HCT116 (cell line): ENCODE results near the gene SCN1B. TPM values are rescaled to one million over a fixed set of nuclear protein-coding genes. Genes with fewer than 3 reads are reported as not detected.

Source experiments
- ATAC-seq: fragments of 200-7000 bp; cut with Tn5 transposase; 2 replicates; pipeline ENCODE4 v1.9.1; 2020; ENCODE audit warnings: mild to moderate bottlenecking, moderate library complexity
- BruUV-seq: library from RNA; stranded (reverse); fragments of 400-500 nt; replicated peaks from 2 replicates; lab custom pipeline; 2021; lab: Mats Ljungman, UMichigan
- CTCF ChIA-PET: fragments of 300-600 bp; sonication (Branson Sonifier 250); formaldehyde crosslinking; loops from one replicate; lab custom pipeline; 2021; ENCODE audit warnings: antibody characterized with exemption; lab: Charles Lee
- POLR2A ChIA-PET: fragments of 300-600, 350-600 bp; sonication (Branson Sonifier 250); formaldehyde crosslinking; loops from one replicate; lab custom pipeline; 2021; ENCODE audit warnings: antibody characterized with exemption; lab: Charles Lee
- RAD21 ChIA-PET, 2 experiments: fragments of 300-600 bp; sonication (Branson Sonifier 250); formaldehyde crosslinking; loops; one replicate each; lab custom pipeline; 2023; ENCODE audit warnings: low total read pairs in 2 of 2; ENCODE audit not compliant: uncharacterized antibody in 2 of 2, unreplicated experiment in 2 of 2, low non-redundant PET in 1 of 2; lab: Charles Lee
- DNase-seq: peaks from one replicate; pipeline ENCODE4 v3.0.0-alpha.2; 2010; ENCODE audit warnings: low read depth, low spot score
- H2AFZ ChIP-seq: fragments of 200-600 bp; shearing (Covaris generic), sonication (generic); 2 replicates; pipeline ENCODE4 v1.6.1; 2017; ENCODE audit warnings: low read depth, mixed run types, mixed read lengths, antibody characterized with exemption, low read length; ENCODE audit not compliant: poor library complexity, severe bottlenecking
- H3K27ac ChIP-seq: 2 replicates; pipeline ENCODE4 v1.5.1; 2012; ENCODE audit warnings: low read depth, low read length
- H3K27me3 ChIP-seq: fragments of 200-600 bp; sonication (generic); 2 replicates; pipeline ENCODE4 v1.6.1; 2016; ENCODE audit warnings: mixed run types, low read length, mixed read lengths; ENCODE audit not compliant: insufficient read depth
- H3K36me3 ChIP-seq, 2 experiments: fragments of 200-500 bp in 1 of 2; fragments of 200-600 bp in 1 of 2; sonication (Bioruptor generic) in 1 of 2; sonication (generic) in 1 of 2; 2 replicates each; pipeline versions ENCODE4 v1.5.1 to v1.6.1; 2014 to 2016; ENCODE audit warnings: low read length in 2 of 2, inconsistent platforms in 1 of 2, mixed read lengths in 1 of 2, mixed run types in 1 of 2; ENCODE audit not compliant: insufficient read depth in 2 of 2, control insufficient read depth in 1 of 2
- H3K4me1 ChIP-seq, 2 experiments: fragments of 200-600 bp in 1 of 2; sonication (generic) in 1 of 2; 2 replicates each; pipeline versions ENCODE4 v1.5.1 to v1.6.1; 2012 to 2017; ENCODE audit warnings: low read length in 2 of 2, inconsistent platforms in 1 of 2, mild to moderate bottlenecking in 1 of 2, mixed read lengths in 1 of 2, mixed run types in 1 of 2, moderate library complexity in 1 of 2; ENCODE audit not compliant: insufficient read depth in 2 of 2, control insufficient read depth in 1 of 2
- H3K4me2 ChIP-seq: fragments of 200-600 bp; sonication (generic); 2 replicates; pipeline ENCODE4 v1.6.1; 2017; ENCODE audit warnings: mixed run types, low read length, mixed read lengths
- H3K4me3 ChIP-seq, 2 experiments: fragments of 200-600 bp in 1 of 2; sonication (generic) in 1 of 2; replicated peaks in 1 of 2; 2 replicates each; pipeline ENCODE4 v1.5.1; 2011 to 2016; ENCODE audit warnings: low read length in 2 of 2, control low read depth in 1 of 2, low read depth in 1 of 2, mild to moderate bottlenecking in 1 of 2, mixed read lengths in 1 of 2, mixed run types in 1 of 2
- H3K79me2 ChIP-seq: fragments of 200-600 bp; sonication (generic); 2 replicates; pipeline ENCODE4 v1.6.1; 2017; ENCODE audit warnings: mild to moderate bottlenecking, mixed run types, low read length, moderate library complexity, mixed read lengths; ENCODE audit not compliant: insufficient read depth
- H3K9ac ChIP-seq: fragments of 200-600 bp; sonication (generic); 2 replicates; pipeline ENCODE4 v1.6.1; 2016; ENCODE audit warnings: low read length, mixed read lengths
- H3K9me2 ChIP-seq: fragments of 200-600 bp; sonication (generic), shearing (Covaris generic); 2 replicates; pipeline ENCODE4 v1.6.1; 2017; ENCODE audit warnings: mixed run types, mild to moderate bottlenecking, moderate library complexity; ENCODE audit not compliant: insufficient read depth
- H3K9me3 ChIP-seq, 2 experiments: fragments of 200-500 bp in 1 of 2; fragments of 200-600 bp in 1 of 2; sonication (Bioruptor generic) in 1 of 2; sonication (generic) in 1 of 2; 2 replicates each; pipeline ENCODE4 v1.6.1; 2014 to 2017; ENCODE audit warnings: low read length in 2 of 2, mixed read lengths in 2 of 2, inconsistent platforms in 1 of 2, low read depth in 1 of 2, mild to moderate bottlenecking in 1 of 2, mixed run types in 1 of 2, moderate library complexity in 1 of 2; ENCODE audit not compliant: control insufficient read depth in 1 of 2, insufficient read depth in 1 of 2
- H4K20me1 ChIP-seq: fragments of 200-600 bp; sonication (generic), shearing (Covaris generic); 2 replicates; pipeline ENCODE4 v1.6.1; 2017; ENCODE audit warnings: mixed run types, mild to moderate bottlenecking, moderate library complexity; ENCODE audit not compliant: insufficient read depth
- CEBPB ChIP-seq: IDR thresholded peaks from 2 replicates; pipeline ENCODE4 v1.6.1; 2012; ENCODE audit warnings: low read depth
- EGR1 ChIP-seq: IDR thresholded peaks from 2 replicates; pipeline ENCODE4 v1.6.1; 2012; ENCODE audit warnings: low read depth
- ELF1 ChIP-seq: IDR thresholded peaks from 2 replicates; pipeline ENCODE4 v1.6.1; 2012; ENCODE audit warnings: low read depth, borderline replicate concordance
- FOSL1 ChIP-seq: IDR thresholded peaks from 2 replicates; pipeline ENCODE4 v1.6.1; 2012; ENCODE audit warnings: low read depth
- POLR2AphosphoS5 ChIP-seq: IDR thresholded peaks from 2 replicates; pipeline ENCODE4 v1.6.1; 2011; ENCODE audit warnings: mild to moderate bottlenecking, low read depth, low read length, moderate library complexity
- RAD21 ChIP-seq: IDR thresholded peaks from 2 replicates; pipeline ENCODE4 v1.6.1; 2012; ENCODE audit warnings: low read depth, mild to moderate bottlenecking
- SP1 ChIP-seq: IDR thresholded peaks from 2 replicates; pipeline ENCODE4 v1.6.1; 2012; ENCODE audit warnings: low read depth
- TCF7L2 ChIP-seq: IDR thresholded peaks from 2 replicates; pipeline ENCODE4 v1.7.0; 2011; ENCODE audit warnings: borderline replicate concordance, inconsistent platforms; ENCODE audit not compliant: insufficient read depth, insufficient read length; ENCODE audit errors: extremely low read depth
- YY1 ChIP-seq: IDR thresholded peaks from 2 replicates; pipeline ENCODE4 v1.6.1; 2011; ENCODE audit warnings: low read length, low read depth, moderate library complexity, mild to moderate bottlenecking; ENCODE audit not compliant: insufficient replicate concordance; ENCODE audit errors: extremely low read depth
- ZFX ChIP-seq: fragments of 450-650 bp; IDR thresholded peaks from 2 replicates; pipeline ENCODE4 v1.6.1; 2017
- intact Hi-C: fragments of 100-400 bp; cut with micrococcal nuclease; formaldehyde crosslinking; loops from 2 replicates; pipeline ENCODE4 v1.10.0; 2022
- total RNA-seq: library from RNA; stranded (reverse); gene quantifications from one replicate; pipeline ENCODE4 v1.2.1, GENCODE V29; 2021; ENCODE audit not compliant: unreplicated experiment
- TF ChIP-seq, protein P1 (sequence below): IDR thresholded peaks from 2 replicates; pipeline ENCODE4 v1.6.1; 2012
- TF ChIP-seq, protein P2 (sequence below), 3 experiments: fragments of 200-600 bp in 1 of 3; sonication (generic) in 1 of 3; IDR thresholded peaks in 2 of 3; conservative IDR thresholded peaks in 1 of 3; 2 replicates each; pipeline ENCODE4 v1.5.1; 2012 to 2017; ENCODE audit warnings: low read depth in 2 of 3, low read length in 2 of 3, antibody characterized with exemption in 1 of 3, borderline replicate concordance in 1 of 3, control low read depth in 1 of 3, mild to moderate bottlenecking in 1 of 3, mixed read lengths in 1 of 3, mixed run types in 1 of 3, moderate library complexity in 1 of 3; ENCODE audit not compliant: insufficient read depth in 1 of 3
- TF ChIP-seq, protein P3 (sequence below): IDR thresholded peaks from 2 replicates; pipeline ENCODE4 v1.6.1; 2012; ENCODE audit warnings: low read depth

Gene SCN1B
- total RNA-seq, 1 experiment from 2014 or later: 6.6 TPM

DNA sequence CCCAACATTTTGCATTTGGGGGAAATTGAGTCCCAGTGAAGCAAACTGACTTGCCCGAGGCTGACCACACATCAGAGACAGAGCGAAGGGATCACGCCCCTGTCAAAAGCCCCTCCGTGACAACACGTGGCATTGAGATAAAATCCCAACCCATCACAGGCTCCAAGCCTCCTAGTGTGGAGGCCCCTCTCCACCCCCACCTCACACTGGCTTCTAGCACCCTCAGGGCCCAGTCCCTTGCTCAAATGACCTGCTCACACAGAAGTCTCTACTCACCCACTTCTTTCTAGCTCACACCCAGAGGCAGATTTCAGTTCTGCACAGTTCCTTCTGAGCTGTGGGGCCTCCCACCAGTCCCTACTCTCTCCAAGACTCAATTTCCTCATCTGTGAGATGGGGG, 21.5 kb downstream of the SCN1B start:
- H4K20me1 ChIP-seq: no peaks in the 10 kb centered on the region

More for the DNA sequence above, 21.5 kb downstream of the SCN1B start:
- H3K36me3 ChIP-seq: no peaks in the 10 kb centered on the region
- peaks cover 0 to 8% of the 10 kb centered on the region in 2 experiments; a peak in 2 of 4 replicates for H3K4me1 ChIP-seq
- CTCF ChIA-PET: no interaction called here
- no peak overlapping the region for H3K27ac ChIP-seq
- no peak overlapping the region for H3K9ac ChIP-seq
- H3K27me3 ChIP-seq: no peaks in the 10 kb centered on the region
- no peaks in the 10 kb centered on the region for H3K9me3 ChIP-seq
- intact Hi-C loops: no loop called here
- H2AFZ ChIP-seq: no peak overlapping the region
- POLR2A ChIA-PET: no interaction called here
- no peaks in the 10 kb centered on the region for H3K79me2 ChIP-seq
- no peak overlapping the region for H3K4me3 ChIP-seq
- no peak for TF ChIP-seq YY1
- TF ChIP-seq, protein P1, sequence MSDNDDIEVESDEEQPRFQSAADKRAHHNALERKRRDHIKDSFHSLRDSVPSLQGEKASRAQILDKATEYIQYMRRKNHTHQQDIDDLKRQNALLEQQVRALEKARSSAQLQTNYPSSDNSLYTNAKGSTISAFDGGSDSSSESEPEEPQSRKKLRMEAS: no peak
- TF ChIP-seq, protein P2, sequence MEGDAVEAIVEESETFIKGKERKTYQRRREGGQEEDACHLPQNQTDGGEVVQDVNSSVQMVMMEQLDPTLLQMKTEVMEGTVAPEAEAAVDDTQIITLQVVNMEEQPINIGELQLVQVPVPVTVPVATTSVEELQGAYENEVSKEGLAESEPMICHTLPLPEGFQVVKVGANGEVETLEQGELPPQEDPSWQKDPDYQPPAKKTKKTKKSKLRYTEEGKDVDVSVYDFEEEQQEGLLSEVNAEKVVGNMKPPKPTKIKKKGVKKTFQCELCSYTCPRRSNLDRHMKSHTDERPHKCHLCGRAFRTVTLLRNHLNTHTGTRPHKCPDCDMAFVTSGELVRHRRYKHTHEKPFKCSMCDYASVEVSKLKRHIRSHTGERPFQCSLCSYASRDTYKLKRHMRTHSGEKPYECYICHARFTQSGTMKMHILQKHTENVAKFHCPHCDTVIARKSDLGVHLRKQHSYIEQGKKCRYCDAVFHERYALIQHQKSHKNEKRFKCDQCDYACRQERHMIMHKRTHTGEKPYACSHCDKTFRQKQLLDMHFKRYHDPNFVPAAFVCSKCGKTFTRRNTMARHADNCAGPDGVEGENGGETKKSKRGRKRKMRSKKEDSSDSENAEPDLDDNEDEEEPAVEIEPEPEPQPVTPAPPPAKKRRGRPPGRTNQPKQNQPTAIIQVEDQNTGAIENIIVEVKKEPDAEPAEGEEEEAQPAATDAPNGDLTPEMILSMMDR (IDR thresholded peaks at IDR 0.05 in 2 of 3, conservative IDR thresholded peaks at IDR 0.05 in 1 of 3; ENCODE audit: borderline replicate concordance in 1 of 3, insufficient read depth in 1 of 3, low read depth in 2 of 3, low read length in 2 of 3): no peak
- no peak for TF ChIP-seq CEBPB
- TF ChIP-seq POLR2AphosphoS5: no peak
- no peak for TF ChIP-seq TCF7L2
- TF ChIP-seq, protein P3, sequence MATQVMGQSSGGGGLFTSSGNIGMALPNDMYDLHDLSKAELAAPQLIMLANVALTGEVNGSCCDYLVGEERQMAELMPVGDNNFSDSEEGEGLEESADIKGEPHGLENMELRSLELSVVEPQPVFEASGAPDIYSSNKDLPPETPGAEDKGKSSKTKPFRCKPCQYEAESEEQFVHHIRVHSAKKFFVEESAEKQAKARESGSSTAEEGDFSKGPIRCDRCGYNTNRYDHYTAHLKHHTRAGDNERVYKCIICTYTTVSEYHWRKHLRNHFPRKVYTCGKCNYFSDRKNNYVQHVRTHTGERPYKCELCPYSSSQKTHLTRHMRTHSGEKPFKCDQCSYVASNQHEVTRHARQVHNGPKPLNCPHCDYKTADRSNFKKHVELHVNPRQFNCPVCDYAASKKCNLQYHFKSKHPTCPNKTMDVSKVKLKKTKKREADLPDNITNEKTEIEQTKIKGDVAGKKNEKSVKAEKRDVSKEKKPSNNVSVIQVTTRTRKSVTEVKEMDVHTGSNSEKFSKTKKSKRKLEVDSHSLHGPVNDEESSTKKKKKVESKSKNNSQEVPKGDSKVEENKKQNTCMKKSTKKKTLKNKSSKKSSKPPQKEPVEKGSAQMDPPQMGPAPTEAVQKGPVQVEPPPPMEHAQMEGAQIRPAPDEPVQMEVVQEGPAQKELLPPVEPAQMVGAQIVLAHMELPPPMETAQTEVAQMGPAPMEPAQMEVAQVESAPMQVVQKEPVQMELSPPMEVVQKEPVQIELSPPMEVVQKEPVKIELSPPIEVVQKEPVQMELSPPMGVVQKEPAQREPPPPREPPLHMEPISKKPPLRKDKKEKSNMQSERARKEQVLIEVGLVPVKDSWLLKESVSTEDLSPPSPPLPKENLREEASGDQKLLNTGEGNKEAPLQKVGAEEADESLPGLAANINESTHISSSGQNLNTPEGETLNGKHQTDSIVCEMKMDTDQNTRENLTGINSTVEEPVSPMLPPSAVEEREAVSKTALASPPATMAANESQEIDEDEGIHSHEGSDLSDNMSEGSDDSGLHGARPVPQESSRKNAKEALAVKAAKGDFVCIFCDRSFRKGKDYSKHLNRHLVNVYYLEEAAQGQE: no peak
- TF ChIP-seq RAD21: no peak
- no peak for TF ChIP-seq SP1
- no peak for TF ChIP-seq EGR1
- no peak for TF ChIP-seq ZFX
- no peak for TF ChIP-seq ELF1
- no peak for TF ChIP-seq FOSL1
- no peaks in the 10 kb centered on the region for H3K9me2 ChIP-seq
- DNase-seq (no peak), ATAC-seq (no peak)
- H3K4me2 ChIP-seq: no peak overlapping the region
- no TSS peak for BruUV-seq
- RAD21 ChIA-PET: no interaction called here
